GM19468 (cell line): Measurements from ENCODE around the gene ZNF35.
"Not testable (repeated sequence)": the region's sequence is repeated elsewhere in the genome, so short reads cannot be mapped to it uniquely, and the experiment has no call there.

ENCODE experiments used
- ATAC-seq: cut with Tn5 transposase; IDR thresholded peaks from one replicate; pipeline ENCODE4 v1.9.1; 2021; ENCODE audit warnings: mild to moderate bottlenecking, moderate library complexity, moderate number of reproducible peaks; ENCODE audit not compliant: unreplicated experiment; ENCODE audit errors: extremely low read depth

The ZNF35 gene

DNA sequence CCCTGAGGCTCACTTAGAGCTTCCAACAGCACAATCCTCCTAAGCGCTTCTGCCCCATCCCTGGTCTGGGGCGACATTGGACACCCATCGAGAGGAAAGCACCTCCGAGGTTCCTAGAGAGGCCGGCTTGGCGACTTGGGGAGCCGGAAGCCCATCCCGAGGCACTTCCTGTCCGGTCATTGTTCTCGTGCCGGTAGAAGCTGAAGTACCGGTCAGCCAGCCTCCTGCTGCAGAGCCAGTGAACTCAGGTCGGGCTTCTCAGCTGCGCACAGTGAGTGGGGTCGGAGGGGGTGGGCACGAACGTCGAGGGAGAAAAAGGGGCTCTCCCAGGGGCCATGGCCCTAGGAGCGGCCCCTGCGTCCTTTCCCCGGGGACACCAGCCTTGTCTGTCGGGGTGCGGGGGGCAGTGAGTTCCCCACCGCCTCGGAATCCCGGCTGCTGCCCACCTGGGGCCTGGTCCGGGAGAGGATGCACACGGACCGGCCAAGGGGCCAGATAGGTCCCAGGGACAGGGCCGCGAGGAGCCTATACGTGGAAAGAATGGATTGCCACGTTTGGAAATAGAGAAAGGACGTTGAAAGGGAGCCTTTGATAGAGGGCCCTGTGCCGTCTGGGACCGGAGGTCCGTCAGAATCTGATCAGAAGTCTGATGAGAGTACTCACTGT, at the start of gene ZNF35:
TSS of gene ZNF35 (plus strand) at position 169 of the 666 bp plus-strand sequence. CDS start 2,336 bp downstream, outside the sequence.
- peak; percentile 84 for ATAC-seq

DNA sequence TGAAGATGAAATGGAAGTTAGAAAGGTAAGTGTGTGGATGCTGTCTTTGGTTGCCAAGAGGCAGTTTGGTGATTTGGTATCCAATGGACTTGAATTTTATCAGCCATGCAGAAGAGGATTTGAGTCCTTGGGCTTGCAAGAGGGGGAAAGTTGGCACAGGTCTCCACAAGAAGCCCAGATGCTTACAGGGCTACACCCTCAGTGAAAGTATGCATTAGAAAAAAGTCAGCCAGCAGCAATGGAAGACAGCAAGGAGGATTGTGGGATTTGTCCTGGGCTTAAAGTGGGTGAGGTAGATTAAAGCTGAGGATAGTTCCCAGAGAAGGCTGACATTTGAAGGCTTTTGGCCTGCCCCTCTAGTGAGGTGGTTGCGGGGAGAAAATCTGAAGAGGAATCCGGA, 46.8 kb upstream of the ZNF35 start:
- ATAC-seq: no peak

DNA sequence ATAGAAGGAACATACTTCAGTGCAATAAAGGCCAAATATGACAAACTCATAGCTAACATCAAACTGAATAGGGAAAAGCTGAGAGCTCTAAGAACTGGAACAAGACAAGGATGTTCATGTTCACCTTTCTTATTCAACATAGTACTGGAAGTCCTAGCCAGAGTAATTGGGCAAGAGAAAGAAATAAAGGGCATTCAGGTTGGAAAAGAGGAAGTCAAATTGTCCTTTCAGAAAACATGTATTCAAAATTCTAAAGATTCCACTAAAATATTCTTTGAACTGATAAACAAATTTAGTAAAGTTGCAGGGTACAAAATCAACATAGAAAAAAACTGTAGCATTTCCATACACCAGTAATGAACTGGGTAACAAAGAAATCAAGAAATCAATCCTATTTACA, 35.9 kb upstream of the ZNF35 start:
- no peak for ATAC-seq

DNA sequence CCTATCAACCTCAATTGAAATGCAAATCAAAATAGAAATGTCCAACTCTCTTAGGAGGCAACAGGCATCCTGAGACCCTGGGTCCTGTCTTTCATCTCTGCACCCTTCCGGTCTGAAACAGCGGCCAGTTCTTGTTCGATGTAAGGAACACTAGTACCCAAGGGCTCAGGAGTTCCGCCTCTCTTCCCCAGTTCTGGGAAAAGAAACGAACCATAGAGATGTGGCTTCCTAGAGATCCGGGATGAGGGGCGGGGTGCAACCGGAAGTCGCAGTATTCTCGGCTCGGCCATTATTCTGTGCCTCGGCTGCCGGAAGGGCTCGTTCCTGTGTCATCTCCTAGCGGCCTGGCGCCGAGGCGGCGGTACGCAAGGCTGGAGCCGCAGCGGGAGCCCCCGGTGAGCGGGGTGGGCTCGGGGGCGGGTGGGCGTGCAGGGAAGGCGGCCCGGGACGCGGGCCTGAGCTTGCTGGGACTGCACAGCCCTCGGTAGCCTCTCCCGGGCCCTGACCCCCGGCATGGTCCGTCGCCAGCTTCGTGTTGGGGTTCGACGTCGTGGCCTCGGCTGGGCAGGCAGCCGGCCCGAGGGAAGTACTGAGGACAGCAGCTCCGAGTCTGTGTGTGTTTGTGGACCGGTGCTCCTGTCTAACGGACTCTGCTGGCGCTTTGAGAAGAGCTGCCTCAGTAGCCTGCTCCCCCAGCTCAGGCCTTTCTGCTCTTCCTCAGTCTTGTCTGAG, 23.6 kb upstream of the ZNF35 start, which contains the start of gene ZNF197:
TSS of gene ZNF197 (plus strand) at position 288 of the 732 bp plus-strand sequence. CDS start 4,119 bp downstream, outside the sequence.
- peak; percentile 53 for ATAC-seq

DNA sequence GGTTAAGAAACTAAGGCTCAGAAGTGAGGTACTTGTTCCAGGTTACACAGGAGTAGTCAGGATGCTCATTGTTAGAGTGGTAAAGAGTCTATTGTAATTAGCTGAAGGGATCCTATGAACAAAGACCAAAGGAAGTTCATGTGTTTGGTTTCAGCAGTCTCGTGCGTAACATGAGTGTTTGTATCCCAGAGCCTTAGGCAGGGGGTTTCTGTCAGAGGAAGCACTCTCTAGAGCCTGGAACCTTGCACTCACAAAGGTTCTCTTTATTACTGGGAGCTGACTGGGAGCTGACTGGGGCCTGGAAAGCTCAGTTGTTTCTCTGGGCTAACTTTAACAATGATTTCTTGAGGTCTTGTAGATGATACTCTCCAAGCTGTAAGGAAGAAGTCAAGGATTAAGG, 19.8 kb upstream of the ZNF35 start:
- no peak for ATAC-seq

DNA sequence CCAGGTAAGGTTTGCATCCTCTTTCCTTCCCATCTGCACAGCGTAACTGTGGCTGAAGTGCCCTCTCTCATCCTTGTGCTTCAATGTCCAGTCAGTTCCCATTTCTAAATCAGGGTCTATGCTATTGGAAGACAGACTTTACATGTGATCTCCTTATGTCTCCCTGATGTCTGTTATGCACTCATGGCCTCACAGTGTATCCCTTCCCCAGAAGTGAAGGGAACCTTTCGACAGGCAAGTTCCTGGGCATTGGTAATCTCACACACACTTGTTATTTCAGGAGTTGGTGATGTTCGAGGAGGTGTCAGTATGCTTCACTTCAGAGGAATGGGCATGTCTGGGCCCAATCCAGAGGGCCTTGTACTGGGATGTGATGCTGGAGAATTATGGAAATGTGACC, 16.3 kb upstream of the ZNF35 start:
- ATAC-seq: no peak

DNA sequence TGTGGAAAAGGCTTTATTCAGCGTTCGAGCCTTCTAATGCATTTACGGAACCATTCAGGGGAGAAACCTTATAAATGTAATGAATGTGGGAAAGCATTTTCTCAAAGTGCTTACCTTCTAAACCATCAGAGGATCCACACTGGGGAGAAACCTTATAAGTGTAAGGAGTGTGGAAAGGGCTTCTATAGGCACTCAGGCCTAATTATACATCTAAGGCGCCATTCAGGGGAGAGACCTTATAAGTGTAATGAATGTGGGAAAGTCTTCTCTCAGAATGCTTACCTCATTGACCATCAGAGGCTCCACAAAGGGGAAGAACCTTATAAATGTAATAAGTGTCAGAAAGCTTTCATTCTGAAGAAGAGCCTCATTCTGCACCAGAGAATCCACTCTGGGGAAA, 6.2 kb upstream of the ZNF35 start:
- ATAC-seq: no peak

DNA sequence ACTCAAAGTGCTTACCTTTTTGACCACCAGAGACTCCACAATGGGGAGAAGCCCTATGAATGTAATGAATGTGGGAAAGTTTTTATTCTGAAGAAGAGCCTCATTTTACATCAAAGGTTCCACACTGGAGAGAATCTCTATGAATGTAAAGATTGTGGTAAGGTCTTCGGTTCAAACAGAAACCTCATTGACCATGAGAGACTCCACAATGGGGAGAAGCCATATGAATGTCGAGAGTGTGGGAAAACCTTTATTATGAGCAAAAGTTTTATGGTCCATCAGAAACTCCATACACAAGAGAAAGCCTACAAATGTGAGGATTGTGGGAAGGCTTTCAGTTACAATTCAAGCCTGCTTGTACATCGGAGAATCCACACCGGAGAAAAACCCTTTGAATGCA, 5.5 kb upstream of the ZNF35 start:
- ATAC-seq: no peak

DNA sequence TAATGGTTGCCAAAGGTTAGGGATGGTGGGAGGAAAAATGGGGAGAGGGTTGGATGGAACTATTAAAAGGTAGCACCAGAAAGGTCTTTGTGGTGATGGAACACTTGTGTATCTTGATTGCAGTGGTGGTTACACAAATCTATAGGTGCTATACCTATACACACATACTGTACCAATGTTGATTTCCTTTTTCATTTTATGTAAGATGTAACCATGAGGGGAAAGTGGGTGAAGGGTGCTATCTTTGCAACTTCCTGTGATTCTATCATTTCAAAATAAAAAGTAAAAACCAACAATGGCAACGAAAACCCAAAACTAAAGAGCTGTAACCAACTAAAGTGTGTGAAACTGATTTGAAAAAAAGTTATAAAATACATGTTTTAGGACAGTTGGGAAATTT, 761 bp upstream of the ZNF35 start:
- ATAC-seq: no peak

DNA sequence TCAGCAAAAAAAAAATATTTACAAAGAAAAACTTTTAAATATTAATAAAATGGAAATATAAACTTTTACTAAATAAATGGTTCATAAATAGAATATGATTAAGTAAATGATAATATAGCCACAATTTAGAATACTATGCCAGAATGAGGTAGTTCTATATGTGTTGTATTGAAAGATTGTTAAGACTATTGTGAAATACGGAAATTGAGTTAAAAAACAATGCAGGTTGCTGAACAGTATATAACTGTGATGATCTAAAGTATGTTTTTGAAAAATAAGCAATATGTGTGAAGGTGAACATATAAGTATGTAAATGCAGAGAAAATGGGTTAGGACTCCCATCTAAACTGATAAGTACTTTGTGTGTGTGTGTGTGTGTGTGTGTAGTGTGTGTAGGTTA, 1.2 kb downstream of the ZNF35 start:
- ATAC-seq: no peak

DNA sequence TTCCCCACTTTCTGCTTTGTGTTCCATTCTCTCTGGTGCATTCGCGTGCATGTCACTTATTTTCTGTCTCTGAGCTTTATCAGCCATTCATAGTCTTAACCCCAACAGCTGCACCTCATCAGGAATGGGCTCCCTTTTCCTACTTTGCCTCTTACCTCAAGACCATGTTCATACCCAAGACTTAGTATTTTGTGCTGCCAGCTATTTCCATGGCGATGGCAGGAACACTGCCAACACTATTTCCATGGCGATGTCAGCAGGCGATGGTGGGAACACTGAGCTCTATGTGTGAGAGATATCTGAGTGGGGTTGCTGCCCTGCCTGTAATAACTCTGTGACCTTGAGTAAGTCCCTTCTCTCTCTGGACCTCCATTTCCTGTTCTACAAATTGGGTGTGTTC, 5.5 kb downstream of the ZNF35 start:
- no peak for ATAC-seq

DNA sequence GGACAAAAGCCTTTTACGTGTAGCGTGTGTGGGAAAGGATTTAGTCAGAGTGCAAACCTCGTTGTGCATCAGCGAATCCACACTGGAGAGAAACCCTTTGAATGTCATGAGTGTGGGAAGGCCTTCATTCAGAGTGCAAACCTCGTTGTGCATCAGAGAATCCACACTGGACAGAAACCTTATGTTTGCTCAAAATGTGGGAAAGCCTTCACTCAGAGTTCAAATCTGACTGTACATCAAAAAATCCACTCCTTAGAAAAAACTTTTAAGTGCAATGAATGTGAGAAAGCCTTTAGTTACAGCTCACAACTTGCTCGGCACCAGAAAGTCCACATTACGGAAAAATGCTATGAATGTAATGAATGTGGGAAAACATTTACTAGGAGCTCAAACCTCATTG, 10.5 kb downstream of the ZNF35 start:
- no peak for ATAC-seq

DNA sequence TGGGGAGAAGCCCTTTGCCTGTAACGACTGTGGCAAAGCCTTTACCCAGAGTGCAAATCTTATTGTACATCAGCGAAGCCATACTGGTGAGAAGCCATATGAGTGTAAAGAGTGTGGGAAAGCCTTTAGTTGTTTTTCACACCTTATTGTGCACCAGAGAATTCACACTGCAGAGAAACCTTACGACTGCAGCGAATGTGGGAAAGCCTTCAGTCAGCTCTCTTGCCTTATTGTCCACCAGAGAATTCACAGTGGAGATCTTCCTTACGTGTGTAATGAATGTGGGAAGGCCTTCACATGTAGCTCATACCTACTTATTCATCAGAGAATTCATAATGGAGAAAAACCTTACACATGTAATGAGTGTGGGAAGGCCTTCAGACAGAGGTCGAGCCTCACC, 10.9 kb downstream of the ZNF35 start:
- ATAC-seq: no peak

DNA sequence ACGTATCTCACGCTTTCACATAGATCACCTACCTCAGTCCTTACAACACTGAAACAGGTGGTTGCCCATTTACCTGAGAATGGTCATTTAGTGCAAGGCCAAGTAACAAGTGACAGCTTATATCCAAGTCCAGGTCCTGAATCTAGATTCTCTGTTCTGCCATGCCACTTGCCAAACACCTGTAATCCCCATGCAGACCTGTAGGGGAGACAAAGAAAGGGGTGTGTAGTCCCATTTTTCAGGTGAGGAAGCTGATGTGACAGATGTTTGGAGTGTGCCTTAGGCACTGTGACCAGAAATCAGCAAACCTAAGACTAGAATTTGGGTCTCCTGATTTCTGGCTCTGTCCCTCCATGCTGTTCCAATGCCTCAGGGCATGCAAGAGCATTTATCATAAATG, 12.7 kb downstream of the ZNF35 start:
- no peak for ATAC-seq

DNA sequence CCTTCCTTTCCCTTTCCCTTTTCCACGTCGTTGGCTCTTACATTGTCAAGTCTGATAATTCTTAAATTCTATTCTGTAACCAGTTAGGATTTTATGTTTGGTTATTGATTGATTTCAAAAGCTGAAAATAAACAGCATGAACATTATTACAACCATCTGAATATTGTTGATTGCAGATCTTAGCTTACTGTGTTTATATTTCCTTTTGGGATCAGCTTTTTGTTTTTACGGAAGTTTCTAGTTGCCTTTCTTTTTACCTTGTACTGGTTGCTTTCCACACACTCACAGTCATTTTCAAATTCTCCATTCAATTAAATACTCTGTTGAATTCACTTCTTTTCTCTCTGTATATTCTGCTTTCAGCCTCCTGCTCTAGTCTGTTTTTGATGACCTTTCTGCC, 16.6 kb downstream of the ZNF35 start:
- ATAC-seq: no peak

DNA sequence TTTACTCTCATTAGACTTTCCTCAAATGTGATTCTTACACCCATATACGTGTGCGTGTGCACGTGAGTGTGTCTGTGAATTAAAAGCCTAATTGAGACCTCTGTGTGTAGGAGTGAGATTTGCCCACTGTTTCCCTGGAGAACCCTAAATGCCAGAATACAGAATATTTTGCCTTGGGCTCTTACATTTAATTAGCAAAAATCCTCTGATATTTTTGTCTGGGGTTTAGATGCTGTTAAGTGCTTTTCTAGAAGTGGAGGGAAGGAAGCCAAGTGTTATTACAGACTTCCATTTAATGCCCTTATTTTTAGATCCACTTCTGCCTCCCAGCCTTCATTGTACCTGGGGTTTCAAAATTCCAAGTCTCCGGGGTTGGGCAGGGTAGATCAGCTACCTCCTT, 17.8 kb downstream of the ZNF35 start:
- ATAC-seq: no peak

DNA sequence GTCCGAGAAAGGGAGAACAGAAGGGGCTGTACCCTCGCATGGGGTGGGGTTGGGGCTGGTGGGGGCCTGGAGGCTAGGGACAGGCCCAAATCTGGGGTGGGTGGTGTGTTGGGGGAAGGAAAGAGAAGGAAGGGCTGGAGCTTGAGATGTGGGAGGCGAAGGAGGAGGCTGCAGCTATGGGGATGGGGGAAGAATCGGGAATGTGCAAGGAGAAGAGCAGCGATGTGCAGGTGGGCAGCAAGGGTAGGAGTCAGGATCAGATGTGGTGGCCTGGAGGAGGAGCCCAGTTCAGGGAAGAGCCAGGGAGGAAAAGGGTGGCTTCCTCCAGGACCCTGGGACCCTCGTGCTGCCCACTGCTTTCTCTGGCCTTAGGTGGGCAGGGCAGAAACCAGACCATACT, 21.2 kb downstream of the ZNF35 start:
- no peak for ATAC-seq

DNA sequence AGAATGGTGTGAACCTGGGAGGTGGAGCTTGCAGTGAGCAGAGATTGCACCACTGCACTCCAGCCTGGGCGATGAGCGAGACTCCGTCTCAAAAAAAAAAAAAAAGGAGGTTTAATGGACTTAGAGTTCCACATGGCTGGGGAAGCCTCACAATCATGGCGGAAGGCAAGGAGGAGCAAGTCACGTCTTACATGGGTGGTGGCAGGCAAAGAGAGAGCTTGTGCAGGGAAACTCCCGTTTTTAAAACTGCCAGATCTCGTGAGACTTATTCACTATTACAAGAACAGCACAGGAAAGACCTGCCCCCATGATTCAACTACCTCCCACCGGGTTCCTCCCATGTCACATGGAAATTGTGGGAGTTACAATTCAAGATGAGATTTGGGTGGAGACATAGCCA, 24.9 kb downstream of the ZNF35 start:
- ATAC-seq: not testable (repeated sequence)

DNA sequence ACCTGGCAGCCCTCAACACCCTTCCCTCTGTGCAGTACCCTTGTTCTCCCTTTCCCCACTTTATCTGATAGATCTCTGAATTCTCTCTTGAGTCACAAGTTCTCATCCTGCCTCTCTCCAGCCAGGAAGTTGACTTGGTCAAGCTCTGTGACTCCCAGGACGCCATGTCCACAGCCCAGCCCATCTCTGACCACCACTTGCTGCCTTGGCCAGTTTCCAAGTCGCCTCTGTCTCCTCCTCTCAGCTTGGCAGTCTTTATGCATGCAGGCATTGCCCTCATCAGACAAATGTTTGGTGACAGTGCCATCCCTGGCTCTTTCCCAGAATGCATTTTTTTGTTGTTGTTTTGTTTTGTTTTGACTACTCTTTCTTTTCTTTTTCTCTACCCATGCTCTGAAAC, 25.7 kb downstream of the ZNF35 start:
- no peak for ATAC-seq

DNA sequence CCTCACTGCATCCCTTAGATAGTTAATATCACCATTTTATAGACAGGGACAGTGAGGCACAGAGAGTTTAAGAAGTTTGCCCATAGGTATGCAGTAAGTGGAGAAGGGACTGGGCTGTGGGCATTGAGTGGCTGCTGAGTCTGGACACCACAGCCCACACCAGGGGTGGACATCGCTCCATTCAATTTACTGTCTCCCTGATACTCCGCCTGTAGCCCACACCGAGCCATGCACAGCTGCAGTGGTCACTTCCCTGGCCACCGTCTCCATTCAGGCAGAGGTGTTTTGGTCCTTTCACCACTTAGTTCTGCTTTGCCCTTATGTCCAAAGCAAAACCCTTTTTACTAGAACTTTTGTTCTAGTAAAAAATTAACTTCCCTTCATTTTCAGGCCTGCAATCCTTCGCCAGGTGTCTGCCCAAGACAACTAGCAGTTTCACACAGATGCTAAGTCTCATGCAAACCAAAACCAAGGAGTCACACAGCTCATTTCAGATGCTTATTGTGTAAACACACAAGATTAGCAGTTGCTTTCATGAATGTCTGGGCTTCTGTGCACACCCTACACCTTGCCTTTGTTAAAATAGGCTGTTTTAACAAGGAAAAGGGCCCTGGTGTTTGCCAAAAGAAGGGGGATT, 30.1 kb downstream of the ZNF35 start:
- no peak for ATAC-seq

DNA sequence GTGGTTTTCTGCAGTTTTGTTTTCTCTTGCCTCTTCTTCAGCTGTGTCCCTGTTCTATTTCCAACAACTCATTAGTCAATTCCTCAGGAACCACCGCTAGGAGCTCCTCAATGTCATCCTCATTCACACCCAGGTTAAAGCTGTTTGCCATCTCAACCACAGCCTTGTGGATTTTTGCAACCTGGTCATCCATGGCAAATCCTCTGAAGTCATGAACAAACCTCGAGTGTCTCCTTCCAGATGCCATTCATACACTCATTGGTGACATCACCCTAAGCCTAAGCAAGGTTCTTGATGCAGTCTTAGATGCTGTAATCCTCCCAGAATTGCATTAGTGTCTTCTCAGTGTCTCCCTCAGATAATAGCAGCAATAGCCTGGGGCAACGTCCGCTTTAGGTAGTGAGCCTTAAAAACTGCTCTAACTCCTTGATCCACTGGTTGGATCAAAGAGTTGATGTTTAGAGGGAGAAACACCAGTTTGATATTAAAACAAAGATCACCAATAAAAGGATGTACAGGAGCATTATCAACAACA, 32.5 kb downstream of the ZNF35 start:
- no peak for ATAC-seq
